GM12892 (cell line): ENCODE data around the gene AQP3.
"Not testable (repeated sequence)": the region's sequence is repeated elsewhere in the genome, so short reads cannot be mapped to it uniquely, and the experiment has no call there.

ENCODE experiments used
- POLR2A ChIP-seq: IDR thresholded peaks from 2 replicates; pipeline ENCODE4 v1.6.1; 2011; ENCODE audit warnings: low read depth, low read length, control low read depth
- POLR2AphosphoS5 ChIP-seq: IDR thresholded peaks from 2 replicates; pipeline ENCODE4 v1.6.1; 2011; ENCODE audit warnings: low read depth, low read length, control low read depth

DNA sequence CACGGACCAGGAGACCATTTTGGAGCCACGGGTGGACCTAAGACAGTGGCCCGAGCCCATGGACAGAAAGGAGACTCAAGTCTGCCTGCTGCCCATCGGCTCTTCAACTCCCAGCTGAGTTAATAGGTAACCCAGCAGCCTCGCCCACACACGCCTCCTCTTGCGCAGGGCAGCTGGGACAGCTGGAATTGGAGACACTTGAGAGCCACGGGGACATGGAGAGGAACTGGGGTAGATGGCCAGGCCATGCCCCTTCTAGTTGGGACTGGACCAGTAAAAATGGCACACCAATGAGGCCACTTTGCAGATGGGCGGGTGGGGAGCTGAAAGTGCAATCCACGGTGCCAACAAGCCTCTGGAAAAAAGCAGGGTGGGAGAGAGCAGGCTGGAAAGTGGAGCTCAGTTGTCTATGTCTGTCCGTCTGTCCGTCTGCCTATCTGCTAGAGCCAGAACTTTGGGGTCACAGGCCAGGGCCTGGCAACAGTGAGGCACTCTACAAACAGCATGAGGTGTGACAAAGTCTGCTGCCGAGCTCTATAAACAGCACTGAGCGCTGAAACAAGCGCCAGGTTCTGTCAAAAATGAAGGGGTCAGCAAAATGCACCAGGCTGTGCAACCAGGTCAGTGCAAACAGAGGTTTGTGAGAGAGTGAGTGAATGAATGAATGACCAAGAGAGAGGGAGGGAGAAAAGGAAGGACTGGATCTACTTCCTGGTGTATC lies 52.1 kb downstream of the AQP3 start:
- not testable (repeated sequence) for TF ChIP-seq POLR2A, POLR2AphosphoS5
